ENCODE data around the gene MANSC4.

GRCh38 chr12:27779416-27779919 lies 568 bp downstream of the MANSC4 start:
- TF ChIP-seq CBX8 (IDR thresholded peaks at IDR 0.05; ENCODE audit: borderline replicate concordance, extremely low read depth, low read depth, low read length, poor library complexity, severe bottlenecking) (no peak), RAD21 (CRISPR knock-in tag; conservative IDR thresholded peaks at IDR 0.05 in 1 of 2, IDR thresholded peaks at IDR 0.05 in 1 of 2) (no peak), POLR2A (conservative IDR thresholded peaks at IDR 0.05) (no peak), KDM1A (IDR thresholded peaks at IDR 0.05) (peak in 1 of 2 experiments; percentile 25; a peak in 1 of 4 replicates), SNIP1 (IDR thresholded peaks at IDR 0.05; ENCODE audit: low read depth) (no peak), MXI1 (IDR thresholded peaks at IDR 0.05; ENCODE audit: low read depth, low read length) (no peak), TBP (optimal IDR thresholded peaks at IDR 0.05; ENCODE audit: low read depth, low read length) (no peak), MXD1 (CRISPR knock-in tag; IDR thresholded peaks at IDR 0.05; ENCODE audit: borderline replicate concordance, poor library complexity, severe bottlenecking) (no peak), RAD51 (IDR thresholded peaks at IDR 0.05; ENCODE audit: borderline replicate concordance, low read depth) (no peak), POLR2B (IDR thresholded peaks at IDR 0.05; ENCODE audit: low read depth, partially characterized antibody) (no peak), PTBP1 (IDR thresholded peaks at IDR 0.05; ENCODE audit: low read depth, low read length) (no peak), ARHGAP35 (IDR thresholded peaks at IDR 0.05; ENCODE audit: partially characterized antibody) (no peak), GATAD2A (IDR thresholded peaks at IDR 0.05) (no peak)

Data from K562 (cell line).